SU-DHL-6 (cell line): Measurements from ENCODE around the gene SI.

Experiments used
- H2AFZ ChIP-seq: fragments of 200-600 bp; sonication (generic); 2 replicates; pipeline ENCODE4 v1.6.1; 2014; ENCODE audit warnings: low read depth, mild to moderate bottlenecking, moderate library complexity, mixed read lengths, antibody characterized with exemption, low read length; ENCODE audit not compliant: severe bottlenecking
- H3F3A ChIP-seq: fragments of 200-600 bp; shearing (Covaris generic); 2 replicates; pipeline ENCODE4 v1.6.0; 2016; ENCODE audit warnings: antibody characterized with exemption, mild to moderate bottlenecking; ENCODE audit not compliant: insufficient read depth
- H3K27ac ChIP-seq: fragments of 200-600 bp; sonication (generic); 2 replicates; pipeline ENCODE4 v1.5.1; 2016; ENCODE audit warnings: low read depth, mild to moderate bottlenecking, low read length, moderate library complexity, mixed read lengths
- H3K27me3 ChIP-seq: fragments of 200-600 bp; sonication (generic), shearing (Covaris generic); 2 replicates; pipeline ENCODE4 v1.6.0; 2014; ENCODE audit warnings: mild to moderate bottlenecking, low read length
- H3K36me3 ChIP-seq: fragments of 200-600 bp; sonication (generic); 2 replicates; pipeline ENCODE4 v1.6.1; 2014; ENCODE audit warnings: mild to moderate bottlenecking, low read length, mixed read lengths
- H3K4me2 ChIP-seq: fragments of 300-600, 200-600 bp; shearing (Covaris generic), sonication (generic); 2 replicates; pipeline ENCODE4 v1.6.0; 2014; ENCODE audit warnings: low read length, low read depth, mild to moderate bottlenecking; ENCODE audit not compliant: poor library complexity, severe bottlenecking
- H3K4me3 ChIP-seq: fragments of 200-600 bp; sonication (generic); 2 replicates; pipeline ENCODE4 v1.5.1; 2014; ENCODE audit warnings: antibody characterized with exemption, low read length, mild to moderate bottlenecking, mixed read lengths; ENCODE audit not compliant: insufficient read depth, poor library complexity, severe bottlenecking
- H3K79me2 ChIP-seq: fragments of 200-600 bp; sonication (generic); 2 replicates; pipeline ENCODE4 v1.6.1; 2014; ENCODE audit warnings: mild to moderate bottlenecking, low read length, moderate library complexity; ENCODE audit not compliant: insufficient read depth
- H3K9ac ChIP-seq: fragments of 200-600 bp; sonication (generic); 2 replicates; pipeline ENCODE4 v1.7.0; 2014; ENCODE audit warnings: mild to moderate bottlenecking, low read length
- H3K9me2 ChIP-seq: fragments of 200-600 bp; sonication (generic); replicated peaks from 2 replicates; pipeline ENCODE4 v1.6.1; 2014; ENCODE audit warnings: low read length; ENCODE audit not compliant: insufficient read depth
- H3K9me3 ChIP-seq: fragments of 200-600 bp; sonication (generic); 2 replicates; pipeline ENCODE4 v1.6.1; 2014; ENCODE audit warnings: low read length, mixed read lengths; ENCODE audit not compliant: insufficient read depth
- H4K20me1 ChIP-seq: fragments of 200-600 bp; sonication (generic); 2 replicates; pipeline ENCODE4 v1.6.1; 2014; ENCODE audit warnings: low read depth, mild to moderate bottlenecking, antibody characterized with exemption, low read length, moderate library complexity, mixed read lengths
- CTCF ChIP-seq: fragments of 200-600 bp; sonication (generic); IDR thresholded peaks from one replicate; pipeline ENCODE4 v1.5.1; 2017; ENCODE audit warnings: antibody characterized with exemption, mild to moderate bottlenecking, low read length, moderate library complexity; ENCODE audit not compliant: insufficient read depth, poor library complexity, severe bottlenecking
- EZH2phosphoT487 ChIP-seq: fragments of 200-600 bp; sonication (generic), shearing (Covaris generic); conservative IDR thresholded peaks from 2 replicates; pipeline ENCODE4 v1.6.1; 2018; ENCODE audit warnings: mild to moderate bottlenecking, antibody characterized with exemption, low read length, moderate library complexity, mixed read lengths

The SI gene

GRCh38 chr3:164940745-164941144 lies 137.6 kb downstream of the SI start:
- Histone ChIP-seq H3K4me2 (no peak overlapping the region), H3K4me3 (no peak overlapping the region), H4K20me1 (no peaks in the 10 kb centered on the region), H3F3A (no peaks in the 10 kb centered on the region), H2AFZ (no peak overlapping the region), H3K9me2 (no peaks in the 10 kb centered on the region), H3K79me2 (no peaks in the 10 kb centered on the region), H3K9me3 (peaks cover 6% of the 10 kb centered on the region; the same call in 1 of the 2 replicates), H3K27ac (no peak overlapping the region), H3K27me3 (no peaks in the 10 kb centered on the region), H3K36me3 (no peaks in the 10 kb centered on the region), H3K9ac (no peak overlapping the region)
- TF ChIP-seq EZH2phosphoT487 (no peak), CTCF (no peak)

GRCh38 chr3:164929642-164930041 lies 148.7 kb downstream of the SI start:
- TF ChIP-seq CTCF (no peak), EZH2phosphoT487 (no peak)
- Histone ChIP-seq H3K9me2 (no peaks in the 10 kb centered on the region), H3K4me3 (no peak overlapping the region), H3K9ac (no peak overlapping the region), H3F3A (no peaks in the 10 kb centered on the region), H2AFZ (peak overlapping the region; percentile 43), H3K27ac (no peak overlapping the region), H3K4me2 (no peak overlapping the region), H3K79me2 (no peaks in the 10 kb centered on the region), H4K20me1 (no peaks in the 10 kb centered on the region), H3K9me3 (no peaks in the 10 kb centered on the region), H3K27me3 (no peaks in the 10 kb centered on the region), H3K36me3 (no peaks in the 10 kb centered on the region)
